ENCODE data around the gene HAUS8.

The HAUS8 gene

GRCh38 chr19:17105556-17105955, 30.3 kb upstream of the HAUS8 start:
- Histone ChIP-seq H3K79me2 (ENCODE audit: insufficient read depth, low read length) (peaks cover 86% of the 10 kb centered on the region), H3K36me3 (ENCODE audit: low read length) (peaks cover 14% of the 10 kb centered on the region), H4K20me1 (ENCODE audit: low read depth, low read length) (no peaks in the 10 kb centered on the region; the same call in 1 of the 2 replicates), H3F3A (ENCODE audit: insufficient read depth) (no peaks in the 10 kb centered on the region), H3K9ac (ENCODE audit: low read length) (no peak overlapping the region), H2AFZ (ENCODE audit: low read depth, low read length, severe bottlenecking) (no peak overlapping the region), H3K9me3 (ENCODE audit: insufficient read depth, low read length) (peaks cover 3% of the 10 kb centered on the region; the same call in 1 of the 2 replicates), H3K27me3 (ENCODE audit: low read length) (no peaks in the 10 kb centered on the region), H3K27ac (ENCODE audit: low read depth, low read length) (no peak overlapping the region), H3K4me2 (ENCODE audit: low read depth, low read length, poor library complexity, severe bottlenecking) (no peak overlapping the region), H3K4me3 (ENCODE audit: insufficient read depth, low read length, poor library complexity, severe bottlenecking) (no peak overlapping the region), H3K9me2 (replicated peaks; ENCODE audit: insufficient read depth, low read length) (no peaks in the 10 kb centered on the region)
- TF ChIP-seq EZH2phosphoT487 (conservative IDR thresholded peaks at IDR 0.05; ENCODE audit: low read length) (no peak), CTCF (IDR thresholded peaks at IDR 0.05; ENCODE audit: insufficient read depth, low read length, poor library complexity, severe bottlenecking) (no peak)

GRCh38 chr19:17104679-17105078, 29.4 kb upstream of the HAUS8 start:
- TF ChIP-seq EZH2phosphoT487 (conservative IDR thresholded peaks at IDR 0.05; ENCODE audit: low read length), result no peak
- no peak for TF ChIP-seq CTCF (IDR thresholded peaks at IDR 0.05; ENCODE audit: insufficient read depth, low read length, poor library complexity, severe bottlenecking)
- H3K9ac ChIP-seq (ENCODE audit: low read length), result no peak overlapping the region
- no peaks in the 10 kb centered on the region for H3F3A ChIP-seq (ENCODE audit: insufficient read depth)
- no peak overlapping the region for H3K27ac ChIP-seq (ENCODE audit: low read depth, low read length)
- no peaks in the 10 kb centered on the region; the same call in 1 of the 2 replicates for H4K20me1 ChIP-seq (ENCODE audit: low read depth, low read length)
- H3K4me2 ChIP-seq (ENCODE audit: low read depth, low read length, poor library complexity, severe bottlenecking), result no peak overlapping the region
- H3K27me3 ChIP-seq (ENCODE audit: low read length), result no peaks in the 10 kb centered on the region
- peaks cover 14% of the 10 kb centered on the region for H3K36me3 ChIP-seq (ENCODE audit: low read length)
- H2AFZ ChIP-seq (ENCODE audit: low read depth, low read length, severe bottlenecking), result no peak overlapping the region
- no peak overlapping the region for H3K4me3 ChIP-seq (ENCODE audit: insufficient read depth, low read length, poor library complexity, severe bottlenecking)
- peaks cover 3% of the 10 kb centered on the region; the same call in 1 of the 2 replicates for H3K9me3 ChIP-seq (ENCODE audit: insufficient read depth, low read length)
- H3K9me2 ChIP-seq (replicated peaks; ENCODE audit: insufficient read depth, low read length), result no peaks in the 10 kb centered on the region
- peaks cover 85% of the 10 kb centered on the region for H3K79me2 ChIP-seq (ENCODE audit: insufficient read depth, low read length)

- Histone ChIP-seq H3K4me3 (ENCODE audit: insufficient read depth, low read length, poor library complexity, severe bottlenecking) (no peak overlapping the region), H3K9me2 (replicated peaks; ENCODE audit: insufficient read depth, low read length) (no peaks in the 10 kb centered on the region), H3K79me2 (ENCODE audit: insufficient read depth, low read length) (peaks cover 87% of the 10 kb centered on the region), H3K9ac (ENCODE audit: low read length) (no peak overlapping the region), H3K4me2 (ENCODE audit: low read depth, low read length, poor library complexity, severe bottlenecking) (no peak overlapping the region), H3K36me3 (ENCODE audit: low read length) (peaks cover 14% of the 10 kb centered on the region), H3K27ac (ENCODE audit: low read depth, low read length) (no peak overlapping the region), H4K20me1 (ENCODE audit: low read depth, low read length) (no peaks in the 10 kb centered on the region; the same call in 1 of the 2 replicates), H3K9me3 (ENCODE audit: insufficient read depth, low read length) (peaks cover 3% of the 10 kb centered on the region; the same call in 1 of the 2 replicates), H3K27me3 (ENCODE audit: low read length) (no peaks in the 10 kb centered on the region), H3F3A (ENCODE audit: insufficient read depth) (no peaks in the 10 kb centered on the region), H2AFZ (ENCODE audit: low read depth, low read length, severe bottlenecking) (no peak overlapping the region)
- TF ChIP-seq EZH2phosphoT487 (conservative IDR thresholded peaks at IDR 0.05; ENCODE audit: low read length) (no peak), CTCF (IDR thresholded peaks at IDR 0.05; ENCODE audit: insufficient read depth, low read length, poor library complexity, severe bottlenecking) (peak; percentile 45)
Measured at GRCh38 chr19:17103177-17103576, 27.9 kb upstream of the HAUS8 start.
